ENCODE data around the gene TTLL5.

DNA sequence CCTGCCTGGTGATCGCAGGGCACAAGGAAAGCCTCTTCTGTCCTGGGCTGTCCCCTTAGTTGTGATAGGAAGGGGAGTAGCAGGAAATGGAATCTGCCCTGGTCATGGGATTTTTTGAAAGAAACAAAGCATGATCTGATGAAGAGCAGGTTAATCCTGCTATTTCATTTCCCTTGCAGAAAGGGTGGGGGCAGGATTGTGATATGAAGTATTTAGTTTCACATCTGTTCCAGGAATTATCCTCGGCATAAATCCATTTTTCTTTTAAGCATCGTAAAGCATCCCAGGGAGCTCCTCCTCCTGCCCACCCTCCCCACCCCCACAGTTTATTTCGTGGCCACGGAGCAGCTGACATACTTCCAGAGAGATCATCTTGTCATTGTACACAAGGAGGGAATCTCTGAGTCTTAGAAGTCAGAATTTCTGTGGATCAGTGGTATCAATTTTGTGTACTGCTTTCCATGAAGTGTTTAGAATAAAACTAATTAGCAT is 267.7 kb downstream of the TTLL5 start:
- TF ChIP-seq, protein P1, sequence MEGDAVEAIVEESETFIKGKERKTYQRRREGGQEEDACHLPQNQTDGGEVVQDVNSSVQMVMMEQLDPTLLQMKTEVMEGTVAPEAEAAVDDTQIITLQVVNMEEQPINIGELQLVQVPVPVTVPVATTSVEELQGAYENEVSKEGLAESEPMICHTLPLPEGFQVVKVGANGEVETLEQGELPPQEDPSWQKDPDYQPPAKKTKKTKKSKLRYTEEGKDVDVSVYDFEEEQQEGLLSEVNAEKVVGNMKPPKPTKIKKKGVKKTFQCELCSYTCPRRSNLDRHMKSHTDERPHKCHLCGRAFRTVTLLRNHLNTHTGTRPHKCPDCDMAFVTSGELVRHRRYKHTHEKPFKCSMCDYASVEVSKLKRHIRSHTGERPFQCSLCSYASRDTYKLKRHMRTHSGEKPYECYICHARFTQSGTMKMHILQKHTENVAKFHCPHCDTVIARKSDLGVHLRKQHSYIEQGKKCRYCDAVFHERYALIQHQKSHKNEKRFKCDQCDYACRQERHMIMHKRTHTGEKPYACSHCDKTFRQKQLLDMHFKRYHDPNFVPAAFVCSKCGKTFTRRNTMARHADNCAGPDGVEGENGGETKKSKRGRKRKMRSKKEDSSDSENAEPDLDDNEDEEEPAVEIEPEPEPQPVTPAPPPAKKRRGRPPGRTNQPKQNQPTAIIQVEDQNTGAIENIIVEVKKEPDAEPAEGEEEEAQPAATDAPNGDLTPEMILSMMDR (IDR thresholded peaks at IDR 0.05), result no peak
- TF ChIP-seq POLR2A (IDR thresholded peaks at IDR 0.05) (no peak), POLR2AphosphoS5 (IDR thresholded peaks at IDR 0.05) (no peak), EP300 (IDR thresholded peaks at IDR 0.05) (no peak)
